Left renal pelvis (tissue), 4 donors: ENCODE data around the gene PDCL3. TPM values are rescaled to one million over a fixed set of nuclear protein-coding genes. Genes with fewer than 3 reads are reported as not detected.
A peak's percentile ranks its signal among the peaks of the same experiment; 100 is the strongest.

Experiments used
- DNase-seq, 4 donors: peaks; one replicate each; pipeline ENCODE4 v3.0.0-alpha.2; 2013; ENCODE audit warnings: low read depth in 4 of 4, low spot score in 3 of 4
- polyA plus RNA-seq, 4 donors: library from polyadenylated mRNA; unstranded; fragments of 120-200 nt; gene quantifications; one replicate each; pipeline ENCODE4 v1.2.1, GENCODE V29; 2013; ENCODE audit not compliant: insufficient read length in 4 of 4

The PDCL3 gene
- polyA plus RNA-seq, 4 donors = 19.9 to 40.4 (median 34.8) TPM

- peak in 3 of 4 donors; percentile 26 to 47 (median 42) for DNase-seq
Observed at GRCh38 chr2:100610381-100610831, 47.6 kb downstream of the PDCL3 start.

GRCh38 chr2:100611079-100612029 is 48.6 kb downstream of the PDCL3 start:
- DNase-seq = no peak

- DNase-seq = no peak
Observed at GRCh38 chr2:100612388-100613000, 49.7 kb downstream of the PDCL3 start.

GRCh38 chr2:100613719-100614118 is 50.9 kb downstream of the PDCL3 start:
- DNase-seq = no peak

GRCh38 chr2:100614455-100615000 is 51.7 kb downstream of the PDCL3 start:
- no peak for DNase-seq

GRCh38 chr2:100615471-100615870 is 52.7 kb downstream of the PDCL3 start:
- DNase-seq = no peak

- no peak for DNase-seq
Observed at GRCh38 chr2:100615886-100616285, 53.1 kb downstream of the PDCL3 start.

GRCh38 chr2:100616841-100617390 is 54.1 kb downstream of the PDCL3 start:
- no peak for DNase-seq

GRCh38 chr2:100619951-100620350 is 57.2 kb downstream of the PDCL3 start:
- DNase-seq = no peak

GRCh38 chr2:100620481-100620880 is 57.7 kb downstream of the PDCL3 start:
- no peak for DNase-seq

- DNase-seq = no peak
Observed at GRCh38 chr2:100621371-100621951, 58.7 kb downstream of the PDCL3 start.

- DNase-seq = no peak
Observed at GRCh38 chr2:100623033-100623715, 60.4 kb downstream of the PDCL3 start.

GRCh38 chr2:100623930-100624329 is 61.1 kb downstream of the PDCL3 start:
- DNase-seq = no peak

- DNase-seq = no peak
Observed at GRCh38 chr2:100624536-100624935, 61.7 kb downstream of the PDCL3 start.

GRCh38 chr2:100625717-100626116 is 62.9 kb downstream of the PDCL3 start:
- DNase-seq = no peak

Other genes starting within 250 kb of the PDCL3 start
- gene LONRF2, start 240.5 kb upstream of the PDCL3 start, polyA plus RNA-seq = 1 to 10 TPM; 3.0 to 5.4 (median 4.1) TPM
- 10 to 100 TPM; 20.8 to 26.6 (median 22.5) TPM for gene CHST10, start 145.3 kb upstream of the PDCL3 start, polyA plus RNA-seq
- not detected for gene NMS, start 92.5 kb upstream of the PDCL3 start, polyA plus RNA-seq